ENCODE data around the gene BMP8A.

DNA sequence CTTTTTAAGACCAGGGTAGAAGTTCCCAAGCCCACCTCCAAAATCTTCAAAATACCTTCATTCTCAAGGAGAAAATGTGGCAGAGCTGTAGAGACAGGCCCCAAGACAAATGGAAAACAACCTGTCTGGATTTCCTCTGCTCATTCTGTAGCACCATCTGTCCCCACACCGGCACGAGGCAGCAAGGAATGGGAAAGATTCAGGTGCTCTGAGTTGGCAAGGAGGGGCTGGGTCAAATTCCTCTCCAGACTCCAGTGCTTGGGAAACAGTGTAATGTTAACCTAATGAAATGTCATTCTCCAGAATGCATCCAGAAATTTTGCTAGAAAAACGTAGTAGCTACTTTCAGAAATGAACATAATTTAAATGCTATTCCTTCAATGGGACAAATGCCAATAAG lies 75.9 kb downstream of the BMP8A start:
- TF ChIP-seq, protein P1, sequence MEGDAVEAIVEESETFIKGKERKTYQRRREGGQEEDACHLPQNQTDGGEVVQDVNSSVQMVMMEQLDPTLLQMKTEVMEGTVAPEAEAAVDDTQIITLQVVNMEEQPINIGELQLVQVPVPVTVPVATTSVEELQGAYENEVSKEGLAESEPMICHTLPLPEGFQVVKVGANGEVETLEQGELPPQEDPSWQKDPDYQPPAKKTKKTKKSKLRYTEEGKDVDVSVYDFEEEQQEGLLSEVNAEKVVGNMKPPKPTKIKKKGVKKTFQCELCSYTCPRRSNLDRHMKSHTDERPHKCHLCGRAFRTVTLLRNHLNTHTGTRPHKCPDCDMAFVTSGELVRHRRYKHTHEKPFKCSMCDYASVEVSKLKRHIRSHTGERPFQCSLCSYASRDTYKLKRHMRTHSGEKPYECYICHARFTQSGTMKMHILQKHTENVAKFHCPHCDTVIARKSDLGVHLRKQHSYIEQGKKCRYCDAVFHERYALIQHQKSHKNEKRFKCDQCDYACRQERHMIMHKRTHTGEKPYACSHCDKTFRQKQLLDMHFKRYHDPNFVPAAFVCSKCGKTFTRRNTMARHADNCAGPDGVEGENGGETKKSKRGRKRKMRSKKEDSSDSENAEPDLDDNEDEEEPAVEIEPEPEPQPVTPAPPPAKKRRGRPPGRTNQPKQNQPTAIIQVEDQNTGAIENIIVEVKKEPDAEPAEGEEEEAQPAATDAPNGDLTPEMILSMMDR (IDR thresholded peaks at IDR 0.05), result no peak
- no peak for TF ChIP-seq POLR2A (IDR thresholded peaks at IDR 0.05)
- no peak for TF ChIP-seq POLR2AphosphoS5 (IDR thresholded peaks at IDR 0.05)

All from sigmoid colon (tissue), 4 donors.